A673 (cell line): Measurements from ENCODE around the gene TTC7B. TPM values are rescaled to one million over a fixed set of nuclear protein-coding genes. Genes with fewer than 3 reads are reported as not detected.

Source experiments
- BruUV-seq: library from RNA; stranded (reverse); fragments of 400-500 nt; replicated peaks from 2 replicates; lab custom pipeline; 2021; lab: Mats Ljungman, UMichigan
- CTCF ChIA-PET: fragments of 300-600 bp; sonication (Branson Sonifier 250); formaldehyde crosslinking; loops from one replicate; lab custom pipeline; 2022; ENCODE audit warnings: antibody characterized with exemption; lab: Charles Lee
- POLR2A ChIA-PET: fragments of 300-600 bp; sonication (Branson Sonifier 250); formaldehyde crosslinking; loops from one replicate; lab custom pipeline; 2022; ENCODE audit warnings: antibody characterized with exemption; ENCODE audit not compliant: low non-redundant PET; lab: Charles Lee
- DNase-seq: peaks from one replicate; pipeline ENCODE4 v3.0.0-alpha.2; 2015; ENCODE audit warnings: low spot score
- H3K27ac ChIP-seq: fragments of 200-600 bp; sonication (generic); 2 replicates; pipeline ENCODE4 v1.5.1; 2016; ENCODE audit warnings: mixed run types, low read depth, mild to moderate bottlenecking, mixed read lengths, antibody characterized with exemption, low read length; ENCODE audit not compliant: poor library complexity, severe bottlenecking
- H3K27me3 ChIP-seq: fragments of 200-600 bp; sonication (generic); replicated peaks from 2 replicates; pipeline ENCODE4 v1.6.1; 2017; ENCODE audit warnings: mixed run types, low read depth, mild to moderate bottlenecking, mixed read lengths, antibody characterized with exemption, low read length; ENCODE audit not compliant: insufficient read depth, poor library complexity
- H3K36me3 ChIP-seq: fragments of 200-600 bp; sonication (generic); 2 replicates; pipeline ENCODE4 v1.6.1; 2016; ENCODE audit warnings: mixed run types, mild to moderate bottlenecking, mixed read lengths, antibody characterized with exemption, low read length; ENCODE audit not compliant: insufficient read depth, poor library complexity, severe bottlenecking
- H3K4me1 ChIP-seq: fragments of 200-600 bp; sonication (generic); 2 replicates; pipeline ENCODE4 v1.6.1; 2017; ENCODE audit warnings: mixed run types, mild to moderate bottlenecking, mixed read lengths, antibody characterized with exemption, low read length; ENCODE audit not compliant: insufficient read depth, poor library complexity, severe bottlenecking
- H3K4me3 ChIP-seq: fragments of 200-600 bp; sonication (generic); 2 replicates; pipeline ENCODE4 v1.5.1; 2016; ENCODE audit warnings: low read depth, mixed run types, mild to moderate bottlenecking, mixed read lengths, low read length; ENCODE audit not compliant: poor library complexity, severe bottlenecking
- H3K9me3 ChIP-seq: fragments of 200-600 bp; sonication (generic); 2 replicates; pipeline ENCODE4 v1.6.1; 2016; ENCODE audit warnings: mixed run types, low read depth, mild to moderate bottlenecking, mixed read lengths, antibody characterized with exemption, low read length; ENCODE audit not compliant: poor library complexity, severe bottlenecking
- CTCF ChIP-seq: fragments of 300-800, 200-600 bp; sonication (generic); conservative IDR thresholded peaks from 2 replicates; pipeline ENCODE4 v1.5.1; 2017; ENCODE audit warnings: low read depth, mild to moderate bottlenecking, antibody characterized with exemption, low read length, moderate library complexity, mixed read lengths
- EZH2 ChIP-seq: fragments of 200-600 bp; sonication (generic); IDR thresholded peaks from 2 replicates; pipeline ENCODE4 v1.6.1; 2017; ENCODE audit warnings: borderline replicate concordance, low read depth, mild to moderate bottlenecking, mixed read lengths, antibody characterized with exemption, low read length; ENCODE audit not compliant: poor library complexity, severe bottlenecking
- intact Hi-C: fragments of 100-400 bp; cut with micrococcal nuclease; formaldehyde crosslinking; loops from one replicate; pipeline ENCODE4 v1.10.0; 2022; ENCODE audit not compliant: unreplicated experiment
- total RNA-seq: library from RNA; stranded (reverse); gene quantifications from 2 replicates; pipeline ENCODE4 v1.2.3, GENCODE V29; 2021

Gene TTC7B
- total RNA-seq, 1 experiment from 2014 or later, result 39.2 TPM

GRCh38 chr14:90519262-90519920, 296.8 kb downstream of the TTC7B start:
- POLR2A ChIA-PET, result no interaction called here
- CTCF ChIA-PET, result no interaction called here
- TF ChIP-seq EZH2 (no peak), CTCF (no peak)

GRCh38 chr14:90518941-90519256, 297.3 kb downstream of the TTC7B start:
- POLR2A ChIA-PET, result no interaction called here
- CTCF ChIA-PET, result no interaction called here
- BruUV-seq, result no TSS peak

More at GRCh38 chr14:90519262-90519920, 296.8 kb downstream of the TTC7B start:
- Histone ChIP-seq H3K4me1 (peaks cover 10% of the 10 kb centered on the region), H3K9me3 (no peaks in the 10 kb centered on the region), H3K36me3 (no peaks in the 10 kb centered on the region), H3K27me3 (no peaks in the 10 kb centered on the region), H3K27ac (no peak overlapping the region), H3K4me3 (no peak overlapping the region)
- intact Hi-C loops, result loop anchor here (5.0 kb wide), 1 partner anchor 122 kb away; the partner anchor contains the start of gene CALM1
- no TSS peak for BruUV-seq
- DNase-seq, result no peak

More at GRCh38 chr14:90518941-90519256, 297.3 kb downstream of the TTC7B start:
- Histone ChIP-seq H3K27me3 (no peaks in the 10 kb centered on the region), H3K4me3 (no peak overlapping the region), H3K27ac (no peak overlapping the region), H3K9me3 (no peaks in the 10 kb centered on the region), H3K4me1 (peaks cover 10% of the 10 kb centered on the region), H3K36me3 (no peaks in the 10 kb centered on the region)
- TF ChIP-seq CTCF (peak; percentile 64), EZH2 (no peak)
- DNase-seq, result peak; percentile 49
- intact Hi-C loops, result loop anchor here (5.0 kb wide), 1 partner anchor 122 kb away; the partner anchor contains the start of gene CALM1
